ENCODE results near the gene NEK8. TPM values are rescaled to one million over a fixed set of nuclear protein-coding genes. Genes with fewer than 3 reads are reported as not detected.

The NEK8 gene
- total and polyA plus RNA-seq, 2 of the 8 experiments (the other 6 are each of a cell fraction or from before 2014, with no cell fraction given) = 14.9 to 23.3 TPM

DNA sequence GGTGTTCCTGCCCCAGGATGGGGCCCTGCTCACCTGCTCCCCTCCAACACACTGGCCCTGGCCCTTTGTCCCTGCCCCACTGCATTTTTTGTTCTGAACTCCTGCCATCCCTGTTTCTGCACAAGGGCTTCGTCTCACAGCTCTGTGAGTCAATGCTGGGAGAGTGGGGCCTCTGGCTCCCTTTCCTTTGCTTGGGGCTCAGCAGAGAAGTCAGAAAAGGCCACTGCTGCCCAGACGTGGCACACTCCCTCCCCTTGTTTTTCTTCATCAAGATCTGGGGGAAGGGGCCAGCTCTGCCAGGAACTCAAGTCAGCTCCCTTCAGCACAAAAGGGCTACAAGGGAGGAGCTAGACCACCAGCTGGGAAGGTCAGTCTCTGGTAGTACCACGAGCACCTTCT lies 25.8 kb upstream of the NEK8 start (continued):
- no peak for TF ChIP-seq BACH1 (IDR thresholded peaks at IDR 0.05; ENCODE audit: low read length)
- TF ChIP-seq, protein P1, sequence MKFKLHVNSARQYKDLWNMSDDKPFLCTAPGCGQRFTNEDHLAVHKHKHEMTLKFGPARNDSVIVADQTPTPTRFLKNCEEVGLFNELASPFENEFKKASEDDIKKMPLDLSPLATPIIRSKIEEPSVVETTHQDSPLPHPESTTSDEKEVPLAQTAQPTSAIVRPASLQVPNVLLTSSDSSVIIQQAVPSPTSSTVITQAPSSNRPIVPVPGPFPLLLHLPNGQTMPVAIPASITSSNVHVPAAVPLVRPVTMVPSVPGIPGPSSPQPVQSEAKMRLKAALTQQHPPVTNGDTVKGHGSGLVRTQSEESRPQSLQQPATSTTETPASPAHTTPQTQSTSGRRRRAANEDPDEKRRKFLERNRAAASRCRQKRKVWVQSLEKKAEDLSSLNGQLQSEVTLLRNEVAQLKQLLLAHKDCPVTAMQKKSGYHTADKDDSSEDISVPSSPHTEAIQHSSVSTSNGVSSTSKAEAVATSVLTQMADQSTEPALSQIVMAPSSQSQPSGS (IDR thresholded peaks at IDR 0.05; ENCODE audit: low read length) = no peak
